ENCODE results near the gene SPOCK1.

DNA sequence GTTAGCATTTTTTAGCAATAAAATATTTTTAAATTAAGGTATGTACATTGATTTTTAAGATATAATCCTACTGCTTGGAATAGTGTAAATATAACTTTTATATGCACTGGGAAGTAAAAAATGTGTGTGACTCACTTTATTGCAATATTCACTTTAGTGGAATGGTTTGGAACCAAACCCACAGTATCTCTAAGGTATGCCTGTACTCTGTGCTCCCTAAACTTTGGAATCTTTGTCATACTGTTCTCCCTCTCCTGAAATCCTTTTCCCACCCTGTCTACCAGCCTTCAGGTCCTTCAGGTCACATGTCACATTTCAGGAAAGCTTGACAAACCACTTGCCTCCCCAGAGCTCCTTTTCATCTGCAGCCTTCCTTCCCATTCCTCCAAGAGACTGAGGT lies 308.7 kb downstream of the SPOCK1 start:
- TF ChIP-seq GATA2 (IDR thresholded peaks at IDR 0.05; ENCODE audit: low read depth, low read length), result no peak
- no peak for TF ChIP-seq GATA3 (IDR thresholded peaks at IDR 0.05; ENCODE audit: low read depth, low read length)

All from SH-SY5Y (cell line).